Measurements from ENCODE around the gene HEATR5A. TPM values are rescaled to one million over a fixed set of nuclear protein-coding genes. Genes with fewer than 3 reads are reported as not detected.
"Not testable (repeated sequence)": the region's sequence is repeated elsewhere in the genome, so short reads cannot be mapped to it uniquely, and the experiment has no call there.

HEATR5A gene
- total RNA-seq, 2 experiments from 2014 or later: 3.5 to 6.0 TPM

DNA sequence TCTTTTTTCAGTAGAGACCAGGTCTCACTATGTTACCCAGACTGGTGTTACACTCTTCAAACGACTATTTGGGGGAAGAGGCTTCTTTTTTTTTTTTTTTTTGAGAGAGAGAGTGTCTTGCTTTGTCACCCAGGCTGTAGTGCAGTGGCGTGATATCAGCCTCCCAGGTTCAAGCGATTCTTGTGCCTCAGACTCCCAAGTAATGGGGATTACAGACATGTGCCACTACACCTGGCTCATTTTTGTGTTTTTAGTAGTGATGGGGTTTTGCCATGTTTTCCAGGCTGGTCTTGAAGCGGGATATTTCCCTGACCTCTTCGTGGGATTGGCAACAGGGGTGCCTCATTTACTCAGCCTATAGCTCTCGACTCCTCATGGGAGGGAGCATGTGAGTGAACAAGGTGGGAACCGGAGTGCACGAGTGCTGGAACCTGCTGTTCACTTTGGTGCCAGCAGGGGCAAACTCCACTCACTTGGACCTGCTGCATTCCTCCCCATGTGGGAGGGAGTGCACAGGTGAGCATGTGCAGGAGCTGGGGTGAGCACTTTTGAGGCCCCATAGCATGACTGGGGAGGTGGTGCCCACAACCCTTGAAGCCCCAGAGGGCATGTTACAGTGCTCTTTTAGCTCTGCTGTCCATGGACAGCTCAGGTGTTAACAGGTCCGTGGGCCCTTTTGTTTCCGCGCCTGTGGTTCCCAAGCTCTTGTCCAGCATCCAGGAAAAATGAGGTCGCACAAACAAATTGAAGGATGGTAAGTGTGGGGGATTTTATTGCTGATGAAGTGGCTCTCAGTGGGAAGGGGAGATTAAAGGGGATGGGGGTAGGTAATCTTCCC is 133.7 kb downstream of the HEATR5A start:
- Mint-ChIP-seq H3K4me3 (no peak overlapping the region), H3K36me3 (ENCODE audit: low read depth) (no peaks in the 10 kb centered on the region), H3K27me3 (ENCODE audit: low read depth) (no peaks in the 10 kb centered on the region), H3K4me1 (ENCODE audit: low read depth) (peaks cover 4% of the 10 kb centered on the region), H3K9me3 (peaks cover 4% of the 10 kb centered on the region), H3K27ac (no peak overlapping the region)
- CTCF ChIA-PET: interaction anchor here (0.9 to 1.2 kb wide), 2 partner anchors 10 to 221 kb away, joined by 4 read pairs; no protein-coding TSS in a partner anchor
- intact Hi-C loops (cut with micrococcal nuclease): no loop called here
- DNase-seq: no peak

DNA sequence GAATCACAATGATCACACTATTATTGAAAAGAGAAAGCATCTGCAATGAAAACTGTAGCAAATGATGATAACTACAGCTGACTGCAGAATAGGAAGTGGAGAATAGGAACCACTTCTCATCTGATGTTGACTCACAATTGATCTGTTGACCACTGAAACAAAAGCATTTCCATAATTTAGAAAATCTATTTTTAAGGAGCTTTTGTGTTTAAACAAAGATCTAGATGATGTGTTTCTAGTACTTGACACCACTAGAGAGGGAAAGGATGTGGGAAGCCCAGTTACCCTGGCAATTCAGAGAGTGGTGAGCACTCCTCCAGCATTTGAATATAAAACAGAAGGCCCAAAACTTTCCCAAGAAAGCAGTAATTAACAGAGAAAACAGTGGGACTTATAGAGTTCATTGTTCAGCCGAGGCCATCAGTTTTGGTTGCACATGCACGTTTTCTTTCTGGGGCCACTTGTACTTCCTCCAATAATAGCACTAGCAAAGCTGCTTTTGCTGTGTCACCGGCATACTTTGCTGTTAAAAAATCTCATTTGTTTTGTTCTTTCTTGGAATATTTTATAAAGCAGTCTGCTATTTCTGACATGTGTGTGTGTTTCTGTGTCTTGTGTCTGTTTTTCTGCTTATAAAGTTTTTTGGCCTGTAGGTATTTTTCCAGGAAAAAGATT is 136.6 kb downstream of the HEATR5A start:
- CTCF ChIA-PET: interaction anchor here (0.6 kb wide), 1 partner anchor 84 kb away, joined by 3 read pairs; no protein-coding TSS in a partner anchor
- intact Hi-C loops (cut with micrococcal nuclease): no loop called here
- Mint-ChIP-seq H3K27ac (no peak overlapping the region), H3K4me1 (ENCODE audit: low read depth) (peaks cover 4% of the 10 kb centered on the region), H3K27me3 (ENCODE audit: low read depth) (no peaks in the 10 kb centered on the region), H3K9me3 (peaks cover 9% of the 10 kb centered on the region), H3K4me3 (no peak overlapping the region), H3K36me3 (ENCODE audit: low read depth) (peaks cover 3% of the 10 kb centered on the region)
- no peak for DNase-seq

DNA sequence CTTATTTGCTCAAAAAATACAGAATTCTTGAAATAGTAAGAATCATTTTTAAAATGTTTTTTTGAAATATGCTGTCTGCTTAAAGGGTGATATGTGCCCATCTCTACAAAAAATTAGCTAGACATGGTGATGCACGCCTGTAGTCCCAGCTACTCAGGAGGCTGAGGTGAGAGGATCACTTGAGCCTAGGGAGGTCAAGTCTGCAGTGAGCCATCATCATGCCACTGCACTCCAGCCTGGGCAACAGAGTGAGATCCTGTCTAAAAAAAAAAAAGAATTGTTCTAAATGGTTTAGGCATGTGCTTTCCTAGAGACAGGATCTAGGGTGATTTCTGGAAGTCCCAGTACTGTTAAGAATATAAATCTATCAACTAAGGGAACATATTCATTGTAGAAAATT is 137.2 kb downstream of the HEATR5A start:
- CTCF ChIA-PET: no interaction called here
- H3K27me3 Mint-ChIP-seq (ENCODE audit: low read depth): no peaks in the 10 kb centered on the region
- no peak for DNase-seq
- no peak overlapping the region for H3K27ac Mint-ChIP-seq
- H3K9me3 Mint-ChIP-seq: peaks cover 10% of the 10 kb centered on the region
- peaks cover 4% of the 10 kb centered on the region for H3K4me1 Mint-ChIP-seq (ENCODE audit: low read depth)
- H3K4me3 Mint-ChIP-seq: no peak overlapping the region
- peaks cover 3% of the 10 kb centered on the region for H3K36me3 Mint-ChIP-seq (ENCODE audit: low read depth)
- intact Hi-C loops (cut with micrococcal nuclease): no loop called here

DNA sequence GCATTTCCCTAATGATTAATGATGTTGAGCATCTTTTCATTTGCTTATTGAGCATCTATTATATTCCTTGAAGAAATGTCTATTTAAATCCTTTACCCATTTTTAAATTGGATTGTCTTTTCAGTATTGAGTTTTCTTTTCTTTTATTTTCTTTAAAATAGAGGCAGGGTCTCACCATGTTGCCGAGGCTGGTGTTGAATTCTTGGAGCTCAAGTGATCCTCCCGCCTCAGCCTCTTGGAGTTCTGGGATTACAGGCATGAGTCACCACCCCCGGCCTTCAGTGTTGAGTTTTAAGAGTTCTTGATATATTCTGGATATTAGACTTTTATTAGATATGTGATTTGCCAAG is 139.5 kb downstream of the HEATR5A start:
- H3K27me3 Mint-ChIP-seq (ENCODE audit: low read depth): no peaks in the 10 kb centered on the region
- CTCF ChIA-PET: interaction anchor here (0.6 kb wide), 1 partner anchor 852 kb away, joined by 4 read pairs; no protein-coding TSS in a partner anchor
- H3K36me3 Mint-ChIP-seq (ENCODE audit: low read depth): peaks cover 5% of the 10 kb centered on the region
- H3K4me1 Mint-ChIP-seq (ENCODE audit: low read depth): peaks cover 4% of the 10 kb centered on the region
- no peak for DNase-seq
- no peak overlapping the region for H3K4me3 Mint-ChIP-seq
- H3K27ac Mint-ChIP-seq: no peak overlapping the region
- intact Hi-C loops (cut with micrococcal nuclease): no loop called here
- peaks cover 13% of the 10 kb centered on the region for H3K9me3 Mint-ChIP-seq

DNA sequence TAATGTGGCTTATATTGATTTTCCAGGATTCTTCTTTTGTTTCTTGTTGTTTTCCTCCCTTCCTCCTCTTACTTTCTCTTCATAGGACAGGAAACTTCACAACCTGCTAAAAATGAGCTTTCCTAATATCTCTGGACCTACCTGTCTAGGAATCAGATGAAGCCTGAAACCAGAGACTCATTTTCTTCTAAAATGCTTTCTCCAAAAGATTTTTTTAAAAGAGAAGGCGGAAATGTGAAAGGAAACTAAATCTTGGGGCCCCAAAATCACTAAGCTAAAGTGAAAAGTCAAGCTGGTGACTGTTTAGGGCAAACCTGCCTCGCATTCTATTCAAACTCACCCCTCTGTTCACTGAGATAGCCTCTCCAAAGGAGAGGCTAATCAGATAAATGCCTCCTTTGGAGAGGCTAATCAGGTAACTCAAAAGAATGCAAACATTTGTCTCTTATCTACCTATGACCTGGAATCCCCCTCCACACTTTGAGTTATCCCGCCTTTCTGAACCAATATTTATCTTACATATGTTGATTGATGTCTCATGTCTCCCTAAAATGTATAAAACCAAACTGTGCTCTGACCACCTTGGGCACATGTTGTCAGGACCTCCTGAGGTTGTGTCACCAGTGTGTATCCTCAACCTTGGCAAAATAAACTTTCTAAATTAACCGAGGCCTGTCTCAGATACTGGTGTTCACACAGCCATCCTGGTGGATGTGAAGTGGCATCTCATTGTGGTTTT is 140.0 kb downstream of the HEATR5A start:
- CTCF ChIA-PET: no interaction called here
- no peak for DNase-seq
- Mint-ChIP-seq H3K27ac (no peak overlapping the region), H3K4me1 (ENCODE audit: low read depth) (peaks cover 4% of the 10 kb centered on the region), H3K27me3 (ENCODE audit: low read depth) (no peaks in the 10 kb centered on the region), H3K36me3 (ENCODE audit: low read depth) (peaks cover 5% of the 10 kb centered on the region), H3K9me3 (peaks cover 15% of the 10 kb centered on the region), H3K4me3 (no peak overlapping the region)
- intact Hi-C loops (cut with micrococcal nuclease): no loop called here

DNA sequence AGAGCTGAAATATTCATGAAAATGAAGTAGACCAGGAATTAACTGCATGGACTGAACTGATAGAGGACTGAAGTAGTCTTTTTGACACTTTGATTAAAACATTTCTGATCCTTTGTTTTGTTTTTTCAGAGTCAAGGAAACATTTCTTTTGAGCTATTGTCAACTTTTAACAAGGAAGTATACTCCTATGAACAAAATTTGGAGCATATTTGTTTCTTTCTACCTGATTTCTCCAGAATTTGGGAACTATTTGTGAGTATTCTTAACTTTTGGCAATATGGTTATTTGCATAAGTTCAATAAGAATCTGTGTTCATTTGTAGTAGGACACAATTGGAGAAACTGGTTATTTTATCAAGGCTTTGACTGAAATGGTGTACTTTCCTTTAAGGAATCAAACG is 141.5 kb downstream of the HEATR5A start:
- intact Hi-C loops (cut with micrococcal nuclease): no loop called here
- Mint-ChIP-seq H3K27me3 (ENCODE audit: low read depth) (no peaks in the 10 kb centered on the region), H3K27ac (no peak overlapping the region), H3K9me3 (peaks cover 15% of the 10 kb centered on the region), H3K4me3 (no peak overlapping the region), H3K36me3 (ENCODE audit: low read depth) (peaks cover 5% of the 10 kb centered on the region), H3K4me1 (ENCODE audit: low read depth) (peaks cover 7% of the 10 kb centered on the region)
- no peak for DNase-seq
- CTCF ChIA-PET: no interaction called here

DNA sequence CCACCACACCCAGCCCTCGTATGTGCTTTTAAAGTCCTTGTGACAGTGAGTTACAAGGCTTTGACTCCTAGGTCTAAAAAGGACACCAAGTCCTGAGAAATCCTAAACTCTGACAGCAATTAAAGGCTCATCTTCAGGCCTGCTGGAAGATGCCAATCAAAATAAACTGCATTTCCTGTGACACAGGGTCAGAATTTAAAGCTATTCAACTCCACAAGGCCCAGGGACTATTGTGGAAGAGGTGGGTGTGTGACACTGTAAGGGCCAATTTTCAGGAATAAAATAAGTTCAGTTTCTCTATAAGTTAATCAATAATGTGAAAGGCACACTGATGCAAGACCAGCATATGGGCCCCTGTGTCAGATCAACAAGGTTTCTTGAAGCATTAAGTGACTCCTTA is 143.3 kb downstream of the HEATR5A start:
- Mint-ChIP-seq H3K9me3 (peaks cover 15% of the 10 kb centered on the region), H3K27me3 (ENCODE audit: low read depth) (no peaks in the 10 kb centered on the region), H3K4me3 (no peak overlapping the region), H3K36me3 (ENCODE audit: low read depth) (peaks cover 5% of the 10 kb centered on the region), H3K4me1 (ENCODE audit: low read depth) (peaks cover 7% of the 10 kb centered on the region), H3K27ac (no peak overlapping the region)
- intact Hi-C loops (cut with micrococcal nuclease): no loop called here
- DNase-seq: no peak
- CTCF ChIA-PET: no interaction called here

DNA sequence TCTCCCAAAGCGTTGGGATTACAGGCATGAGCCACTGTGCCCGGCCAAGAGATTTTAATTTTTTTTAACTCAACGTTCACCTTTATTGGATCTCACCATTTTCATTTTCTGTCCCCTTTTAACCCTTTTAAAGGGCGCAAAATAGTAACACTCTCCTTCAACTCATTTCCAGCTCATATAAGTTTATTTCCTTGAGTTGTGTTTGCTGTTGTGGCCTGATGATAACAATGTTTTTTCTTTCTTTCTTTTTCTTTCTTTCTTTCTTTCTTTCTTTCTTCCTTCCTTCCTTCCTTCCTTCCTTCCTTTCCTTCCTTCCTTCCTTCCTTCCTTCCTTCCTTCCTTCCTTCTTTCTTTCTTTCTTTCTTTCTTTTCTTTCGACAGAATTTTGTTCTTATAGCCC is 143.9 kb downstream of the HEATR5A start:
- H3K9me3 Mint-ChIP-seq: peaks cover 15% of the 10 kb centered on the region
- CTCF ChIA-PET; intact Hi-C loops (cut with micrococcal nuclease); H3K4me3 Mint-ChIP-seq; DNase-seq; H3K4me1 Mint-ChIP-seq (ENCODE audit: low read depth); H3K36me3 Mint-ChIP-seq (ENCODE audit: low read depth); H3K27ac Mint-ChIP-seq; H3K27me3 Mint-ChIP-seq (ENCODE audit: low read depth): not testable (repeated sequence)

DNA sequence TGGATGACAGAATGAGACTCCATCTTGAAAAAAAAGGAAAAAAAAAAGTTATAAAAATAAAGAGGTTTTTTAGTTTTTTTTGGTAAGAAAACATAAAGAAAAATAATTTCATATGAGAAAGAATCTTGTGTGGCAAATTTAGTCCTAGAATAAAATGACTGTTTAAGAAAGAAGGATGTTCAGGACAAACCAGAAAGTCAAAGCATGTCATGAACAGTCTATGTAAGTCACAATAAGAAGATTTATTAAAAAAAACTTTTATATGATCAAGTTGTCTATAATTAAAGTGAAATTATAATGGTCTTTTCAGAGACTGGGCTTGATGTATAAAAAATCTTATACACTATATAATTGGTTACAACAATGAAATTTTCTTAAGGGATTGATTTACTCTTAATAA is 144.6 kb downstream of the HEATR5A start:
- no peak for DNase-seq
- CTCF ChIA-PET: no interaction called here
- Mint-ChIP-seq H3K9me3 (peaks cover 15% of the 10 kb centered on the region), H3K27me3 (ENCODE audit: low read depth) (no peaks in the 10 kb centered on the region), H3K4me1 (ENCODE audit: low read depth) (peaks cover 7% of the 10 kb centered on the region), H3K27ac (no peak overlapping the region), H3K4me3 (no peak overlapping the region), H3K36me3 (ENCODE audit: low read depth) (peaks cover 5% of the 10 kb centered on the region)
- intact Hi-C loops (cut with micrococcal nuclease): no loop called here

DNA sequence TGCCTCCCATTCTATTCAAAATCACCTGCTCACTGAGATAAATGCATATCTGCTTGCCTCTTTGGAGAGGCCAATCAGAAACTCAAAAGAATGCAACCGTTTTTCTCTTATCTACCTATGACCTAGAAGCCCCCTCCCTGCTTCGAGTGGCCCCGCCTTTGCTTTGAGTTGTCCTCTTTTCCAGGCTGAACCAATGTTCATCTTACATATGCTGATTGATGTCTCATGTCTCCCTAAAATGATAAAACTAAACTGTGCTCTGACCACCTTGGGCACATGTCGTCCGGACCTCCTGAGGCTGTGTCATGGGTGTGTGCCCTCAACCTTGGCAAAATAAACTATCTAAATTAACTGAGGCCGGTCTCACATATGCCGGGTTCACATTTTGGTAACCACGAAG is 148.7 kb downstream of the HEATR5A start:
- Mint-ChIP-seq H3K4me1 (ENCODE audit: low read depth) (peaks cover 7% of the 10 kb centered on the region), H3K9me3 (peaks cover 9% of the 10 kb centered on the region), H3K4me3 (no peak overlapping the region), H3K27me3 (ENCODE audit: low read depth) (no peaks in the 10 kb centered on the region), H3K36me3 (ENCODE audit: low read depth) (peaks cover 1% of the 10 kb centered on the region), H3K27ac (no peak overlapping the region)
- CTCF ChIA-PET: interaction anchor here (0.6 kb wide), 2 partner anchors 187 to 434 kb away, joined by 3 to 4 read pairs; no protein-coding TSS in a partner anchor
- intact Hi-C loops (cut with micrococcal nuclease): loop anchor here (5.0 kb wide), 2 partner anchors 86 to 186 kb away; partner anchors contain the start of gene DTD2
- DNase-seq: no peak

DNA sequence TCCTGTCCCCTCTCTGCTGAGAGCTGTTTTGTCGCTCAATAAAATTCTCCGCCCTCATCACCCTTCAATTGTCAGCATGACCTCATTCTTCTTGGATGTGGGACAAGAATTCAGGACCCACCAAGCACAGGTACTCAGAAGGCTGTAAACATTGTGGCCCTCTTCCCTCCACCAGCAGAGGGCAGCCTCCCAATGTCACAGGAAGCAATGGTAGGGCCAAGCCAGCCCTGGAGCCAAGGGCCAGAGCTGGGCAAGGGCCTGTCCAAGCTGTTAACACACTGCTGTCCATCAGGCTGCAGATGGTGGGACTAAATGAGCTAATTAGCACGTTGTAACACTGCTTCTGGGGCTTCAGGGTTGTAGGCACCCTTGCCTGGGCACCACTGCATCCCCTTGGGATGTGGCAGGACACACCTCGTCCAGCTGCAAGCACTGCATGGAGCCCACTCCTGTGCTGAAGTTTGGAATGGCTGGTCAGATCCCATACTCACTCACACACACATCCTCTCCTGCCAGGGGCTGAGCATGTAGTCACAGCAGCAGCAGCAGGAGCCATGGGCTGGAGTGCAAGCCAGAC is 150.1 kb downstream of the HEATR5A start:
- CTCF ChIA-PET: no interaction called here
- Mint-ChIP-seq H3K27ac (no peak overlapping the region), H3K36me3 (ENCODE audit: low read depth) (no peaks in the 10 kb centered on the region), H3K27me3 (ENCODE audit: low read depth) (no peaks in the 10 kb centered on the region), H3K9me3 (peaks cover 3% of the 10 kb centered on the region), H3K4me1 (ENCODE audit: low read depth) (peaks cover 7% of the 10 kb centered on the region), H3K4me3 (no peak overlapping the region)
- intact Hi-C loops (cut with micrococcal nuclease): loop anchor here (5.0 kb wide), 2 partner anchors 87 to 187 kb away; partner anchors contain the start of gene DTD2
- peak; percentile 33 for DNase-seq

DNA sequence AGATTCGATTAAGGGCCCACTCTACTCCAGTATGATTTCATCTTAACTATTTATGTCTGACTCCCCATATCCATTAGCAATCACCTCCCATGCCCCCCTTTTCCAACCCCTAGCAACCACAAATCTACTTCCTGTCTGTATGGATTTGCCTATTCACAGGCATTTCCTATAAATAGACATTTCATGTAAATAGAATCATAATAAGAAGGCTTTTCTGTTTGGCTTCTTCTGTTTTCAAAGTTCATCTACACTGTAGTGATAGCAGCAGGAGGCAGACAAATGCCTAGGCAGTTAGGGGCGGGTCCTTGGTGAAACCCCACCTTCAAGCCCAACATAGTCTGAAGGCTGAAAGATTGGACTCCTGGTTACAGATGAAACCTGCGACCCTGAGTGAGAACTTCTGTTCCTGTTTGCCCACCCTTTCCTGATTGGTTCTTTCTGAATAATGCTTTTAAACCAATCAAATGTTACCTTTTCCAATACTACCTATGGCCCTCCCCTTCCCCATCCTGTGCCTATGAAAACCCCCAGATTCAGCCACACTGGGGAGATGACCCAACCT is 150.6 kb downstream of the HEATR5A start:
- H3K4me3 Mint-ChIP-seq: no peak overlapping the region
- peaks cover 3% of the 10 kb centered on the region for H3K9me3 Mint-ChIP-seq
- H3K27ac Mint-ChIP-seq: no peak overlapping the region
- CTCF ChIA-PET: no interaction called here
- H3K4me1 Mint-ChIP-seq (ENCODE audit: low read depth): peaks cover 7% of the 10 kb centered on the region
- no peaks in the 10 kb centered on the region for H3K36me3 Mint-ChIP-seq (ENCODE audit: low read depth)
- no peak for DNase-seq
- intact Hi-C loops (cut with micrococcal nuclease): loop anchor here (5.0 kb wide), 2 partner anchors 88 to 188 kb away; partner anchors contain the start of gene DTD2
- no peaks in the 10 kb centered on the region for H3K27me3 Mint-ChIP-seq (ENCODE audit: low read depth)
